ENCODE data around the gene TRPM2. TPM values are rescaled to one million over a fixed set of nuclear protein-coding genes. Genes with fewer than 3 reads are reported as not detected.

TRPM2 gene
- total RNA-seq, 1 donor from 2014 or later = 0.43 TPM

- Histone ChIP-seq H3K9me3 (peaks cover 0 to 4% of the 10 kb centered on the region in 2 donors), H3K27me3 (no peaks in the 10 kb centered on the region), H3K36me3 (no peaks in the 10 kb centered on the region), H3K4me1 (no peaks in the 10 kb centered on the region), H3K4me3 (no peak overlapping the region), H3K27ac (no peak overlapping the region)
- TF ChIP-seq, protein P1, sequence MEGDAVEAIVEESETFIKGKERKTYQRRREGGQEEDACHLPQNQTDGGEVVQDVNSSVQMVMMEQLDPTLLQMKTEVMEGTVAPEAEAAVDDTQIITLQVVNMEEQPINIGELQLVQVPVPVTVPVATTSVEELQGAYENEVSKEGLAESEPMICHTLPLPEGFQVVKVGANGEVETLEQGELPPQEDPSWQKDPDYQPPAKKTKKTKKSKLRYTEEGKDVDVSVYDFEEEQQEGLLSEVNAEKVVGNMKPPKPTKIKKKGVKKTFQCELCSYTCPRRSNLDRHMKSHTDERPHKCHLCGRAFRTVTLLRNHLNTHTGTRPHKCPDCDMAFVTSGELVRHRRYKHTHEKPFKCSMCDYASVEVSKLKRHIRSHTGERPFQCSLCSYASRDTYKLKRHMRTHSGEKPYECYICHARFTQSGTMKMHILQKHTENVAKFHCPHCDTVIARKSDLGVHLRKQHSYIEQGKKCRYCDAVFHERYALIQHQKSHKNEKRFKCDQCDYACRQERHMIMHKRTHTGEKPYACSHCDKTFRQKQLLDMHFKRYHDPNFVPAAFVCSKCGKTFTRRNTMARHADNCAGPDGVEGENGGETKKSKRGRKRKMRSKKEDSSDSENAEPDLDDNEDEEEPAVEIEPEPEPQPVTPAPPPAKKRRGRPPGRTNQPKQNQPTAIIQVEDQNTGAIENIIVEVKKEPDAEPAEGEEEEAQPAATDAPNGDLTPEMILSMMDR (IDR thresholded peaks at IDR 0.05) = no peak
- peak in 1 of 2 donors; percentile 50 for DNase-seq (ENCODE audit: low spot score in 2 of 2)
- intact Hi-C loops (cut with DNase I) = no loop called here
Measured at GRCh38 chr21:44427241-44428120, 74.1 kb downstream of the TRPM2 start.

DNA sequence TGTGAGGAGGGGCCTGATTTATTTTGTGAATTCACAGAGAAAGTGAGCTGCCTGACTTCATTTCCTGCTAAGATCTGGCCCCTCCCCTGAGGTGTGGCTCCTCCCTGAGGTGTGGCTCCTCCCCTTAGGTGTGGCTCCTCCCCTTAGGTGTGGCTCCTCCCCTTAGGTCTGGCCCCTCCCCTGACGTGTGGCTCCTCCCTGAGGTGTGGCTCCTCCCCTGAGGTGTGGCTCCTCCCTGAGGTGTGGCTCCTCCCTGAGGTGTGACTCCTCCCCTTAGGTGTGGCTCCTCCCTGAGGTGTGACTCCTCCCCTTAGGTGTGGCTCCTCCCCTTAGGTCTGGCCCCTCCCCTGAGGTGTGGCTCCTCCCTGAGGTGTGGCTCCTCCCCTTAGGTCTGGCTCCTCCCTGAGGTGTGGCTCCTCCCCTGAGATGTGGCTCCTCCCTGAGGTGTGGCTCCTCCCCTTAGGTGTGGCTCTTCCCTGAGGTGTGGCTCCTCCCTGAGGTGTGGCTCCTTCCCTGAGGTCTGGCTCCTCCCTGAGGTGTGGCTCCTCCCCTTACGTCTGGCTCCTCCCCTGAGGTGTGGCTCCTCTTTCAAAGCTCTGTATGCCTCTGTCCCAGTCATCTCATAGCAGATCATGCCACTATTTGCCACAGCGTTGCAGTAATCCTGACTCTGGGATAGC lies 75.0 kb downstream of the TRPM2 start:
- Histone ChIP-seq H3K27ac (no peak overlapping the region), H3K36me3 (no peaks in the 10 kb centered on the region), H3K9me3 (peaks cover 0 to 4% of the 10 kb centered on the region in 2 donors), H3K4me1 (no peaks in the 10 kb centered on the region), H3K4me3 (no peak overlapping the region), H3K27me3 (no peaks in the 10 kb centered on the region)
- TF ChIP-seq, protein P1 (IDR thresholded peaks at IDR 0.05) = no peak
- no peak for DNase-seq (ENCODE audit: low spot score in 2 of 2)
- intact Hi-C loops (cut with DNase I) = no loop called here

DNA sequence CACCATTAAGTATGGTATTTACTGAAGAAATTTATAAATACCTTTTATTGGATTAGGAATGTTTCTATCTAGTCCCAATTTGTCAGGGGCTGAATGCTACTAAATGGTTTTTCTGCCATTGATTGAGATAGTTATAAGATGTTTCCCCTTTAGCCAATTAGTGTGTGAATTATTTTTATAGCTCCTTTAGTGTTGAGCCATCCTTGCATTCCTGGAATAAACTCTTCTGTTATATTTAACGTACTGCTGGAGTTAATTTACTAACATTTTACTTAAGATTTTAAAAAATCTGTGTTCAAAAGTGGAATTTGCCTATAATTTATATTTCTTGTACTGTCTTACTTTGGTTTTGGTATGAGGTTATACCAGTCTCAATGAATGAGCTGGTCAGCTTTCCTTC lies 76.5 kb downstream of the TRPM2 start:
- TF ChIP-seq, protein P1 (IDR thresholded peaks at IDR 0.05) = no peak
- Histone ChIP-seq H3K27me3 (no peaks in the 10 kb centered on the region), H3K27ac (no peak overlapping the region), H3K4me1 (no peaks in the 10 kb centered on the region), H3K4me3 (no peak overlapping the region), H3K9me3 (peaks cover 0 to 4% of the 10 kb centered on the region in 2 donors), H3K36me3 (no peaks in the 10 kb centered on the region)
- intact Hi-C loops (cut with DNase I) = no loop called here
- DNase-seq (ENCODE audit: low spot score in 2 of 2) = no peak

DNA sequence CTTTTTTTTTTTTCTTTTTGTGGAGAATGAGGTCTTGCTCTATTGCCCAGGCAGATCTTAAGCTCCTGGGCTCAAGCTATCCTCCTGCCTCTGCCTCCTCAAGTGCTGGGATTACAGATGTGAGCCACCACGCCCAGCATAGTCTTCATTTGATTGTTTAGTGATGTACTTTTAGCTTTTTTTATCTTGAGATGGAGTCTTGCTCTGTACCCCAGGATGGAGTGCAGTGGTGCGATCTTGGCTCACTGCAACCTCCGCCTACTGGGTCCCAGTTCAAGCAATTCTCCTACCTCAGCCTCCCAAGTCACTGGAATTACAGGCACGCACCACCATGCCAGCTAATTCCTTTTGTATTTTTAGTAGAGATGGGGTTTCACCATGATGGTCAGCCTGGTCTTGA lies 77.9 kb downstream of the TRPM2 start:
- intact Hi-C loops (cut with DNase I) = no loop called here
- DNase-seq (ENCODE audit: low spot score in 2 of 2) = no peak

More for the DNA sequence above, 77.9 kb downstream of the TRPM2 start:
- Histone ChIP-seq H3K27me3 (no peaks in the 10 kb centered on the region), H3K4me3 (no peak overlapping the region), H3K36me3 (no peaks in the 10 kb centered on the region), H3K4me1 (no peaks in the 10 kb centered on the region), H3K27ac (no peak overlapping the region), H3K9me3 (peaks cover 0 to 4% of the 10 kb centered on the region in 2 donors)
- TF ChIP-seq, protein P1 (IDR thresholded peaks at IDR 0.05) = no peak
